ENCODE results near the gene ZC3H7B. TPM values are rescaled to one million over a fixed set of nuclear protein-coding genes. Genes with fewer than 3 reads are reported as not detected.
"Not testable (repeated sequence)": the region's sequence is repeated elsewhere in the genome, so short reads cannot be mapped to it uniquely, and the experiment has no call there.

The ZC3H7B gene
- total RNA-seq, 1 donor from 2014 or later, result 55.6 TPM

DNA sequence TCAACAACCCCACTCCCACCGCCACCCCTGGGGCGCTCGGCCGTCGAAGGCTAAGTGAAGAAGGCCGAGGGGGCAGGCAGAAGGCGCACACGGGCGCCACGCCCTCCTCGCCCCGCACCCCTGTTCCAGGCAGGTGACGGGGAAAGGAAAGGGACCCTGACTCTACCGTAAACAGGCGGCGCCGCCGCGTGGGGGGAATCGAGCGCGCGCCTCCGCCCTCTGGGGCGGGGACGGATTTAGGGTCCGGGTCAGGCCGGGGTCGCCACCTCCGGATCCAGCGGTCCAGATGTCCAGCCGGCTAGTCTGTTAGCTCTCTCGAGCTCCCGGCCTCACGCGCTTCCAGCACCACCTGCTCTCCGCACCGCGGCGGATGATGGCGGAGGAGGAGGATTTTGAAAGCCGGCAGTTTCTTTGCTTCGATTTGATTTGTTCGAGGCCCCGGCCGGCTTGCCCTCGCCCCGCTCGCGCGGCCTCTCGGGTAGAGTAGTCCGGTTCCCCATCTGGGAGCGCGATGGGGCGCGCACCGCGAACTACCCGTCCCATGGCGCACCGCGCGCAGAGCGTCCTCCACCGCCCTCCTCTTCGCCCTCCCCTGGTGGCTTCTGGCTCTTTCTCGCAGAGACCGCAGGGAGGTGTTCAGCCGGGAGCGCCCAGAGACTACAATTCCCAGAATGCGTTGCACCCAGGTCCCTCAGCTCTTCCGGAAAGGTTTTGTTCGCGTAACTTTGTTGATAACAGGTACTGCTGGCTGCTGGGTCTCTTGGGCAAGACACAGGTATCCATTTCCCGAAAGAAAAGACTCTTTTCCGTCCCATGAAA lies 15.3 kb upstream of the ZC3H7B start, which contains the start of gene RANGAP1:
TSS of gene RANGAP1 (minus strand) at position 368 of the 819 bp plus-strand sequence. CDS start 5,143 bp downstream, outside the sequence.
- intact Hi-C loops (cut with micrococcal nuclease), result loop anchor here (1.0 to 5.0 kb wide), 8 partner anchors 89 to 429 kb away; partner anchors contain the start of genes ACO2, PHF5A, RBX1 and SNU13

DNA sequence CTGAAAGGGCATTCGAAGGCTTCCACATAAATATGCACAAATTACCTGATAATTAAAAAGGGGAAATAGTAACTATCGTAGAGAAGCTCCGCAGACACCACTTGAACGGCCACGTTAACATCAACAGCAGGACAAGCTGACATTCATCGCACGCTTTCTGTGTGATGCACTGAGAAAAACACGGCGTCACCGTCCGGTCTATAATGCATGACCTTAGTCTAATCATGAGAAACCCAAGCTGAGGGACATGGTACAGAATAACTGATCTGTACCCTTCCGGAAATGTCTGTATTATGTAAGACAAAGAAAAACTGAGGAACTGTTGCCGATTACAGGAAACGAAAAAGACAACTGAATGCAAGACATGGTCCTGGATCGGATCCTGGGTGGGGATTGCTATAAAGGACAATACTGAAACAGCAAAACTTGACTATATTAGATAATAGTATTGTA lies 14.7 kb upstream of the ZC3H7B start:
- intact Hi-C loops (cut with micrococcal nuclease), result loop anchor here (1.0 to 5.0 kb wide), 7 partner anchors 95 to 429 kb away; partner anchors contain the start of genes ACO2, PHF5A, RBX1 and SNU13

DNA sequence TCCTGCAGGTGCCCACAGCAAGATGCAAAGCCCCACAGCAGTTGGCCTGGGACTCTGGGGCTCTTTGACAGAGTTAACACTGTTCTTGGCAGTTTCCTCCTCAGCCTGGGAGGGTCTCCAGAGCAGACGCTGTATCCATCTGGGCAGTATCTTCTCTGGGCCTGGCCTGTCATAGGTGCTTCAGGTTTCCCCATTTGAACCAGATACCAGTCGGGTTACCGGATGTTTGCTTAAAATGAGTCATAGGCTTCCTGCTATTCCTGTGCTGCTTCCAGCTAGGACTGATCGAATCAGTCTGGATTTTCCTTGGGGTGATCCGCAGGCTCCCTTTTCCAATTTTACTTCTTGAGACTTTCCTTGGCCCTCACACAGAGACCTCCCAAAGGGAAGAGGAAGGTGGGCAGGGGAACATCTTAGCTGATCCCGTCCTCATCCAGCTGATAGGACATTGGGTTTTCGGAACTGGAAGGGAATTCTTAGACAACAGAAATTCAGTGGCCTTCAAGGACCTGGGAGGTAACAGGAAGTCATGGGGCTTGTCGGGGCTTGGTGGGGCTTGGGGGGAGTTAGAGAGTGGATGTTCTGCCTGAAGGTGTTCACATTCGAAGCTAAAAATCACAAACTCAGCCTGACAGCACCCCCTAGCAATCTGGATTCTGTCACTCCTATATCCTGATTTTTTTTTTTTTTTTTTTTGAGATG lies 12.9 kb upstream of the ZC3H7B start:
- intact Hi-C loops (cut with micrococcal nuclease), result loop anchor here (5.0 kb wide), 2 partner anchors 399 to 431 kb away; partner anchors contain the start of genes SNU13, ST13 and XPNPEP3

DNA sequence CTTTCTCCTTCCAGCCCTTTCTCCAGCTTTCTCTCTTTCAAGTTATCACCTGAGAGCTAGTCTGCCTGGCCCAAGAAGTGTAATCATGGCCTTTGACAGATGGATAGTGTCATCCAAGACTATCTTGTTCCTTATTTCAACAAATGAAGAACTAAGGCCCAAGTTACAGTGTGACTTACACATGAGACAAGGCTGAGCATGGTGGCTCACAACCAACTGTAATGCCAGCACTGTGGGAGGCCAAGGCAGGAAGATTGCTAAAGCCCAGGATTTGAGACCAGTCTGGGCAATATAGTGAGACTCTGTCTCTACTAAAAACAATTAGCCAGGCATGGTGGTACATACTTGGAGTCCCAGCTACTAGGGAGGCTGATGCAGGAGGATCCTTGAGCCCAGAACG lies 11.7 kb upstream of the ZC3H7B start:
- intact Hi-C loops (cut with micrococcal nuclease), result loop anchor here (5.0 kb wide), 2 partner anchors 398 to 432 kb away; partner anchors contain the start of genes SNU13, ST13 and XPNPEP3

DNA sequence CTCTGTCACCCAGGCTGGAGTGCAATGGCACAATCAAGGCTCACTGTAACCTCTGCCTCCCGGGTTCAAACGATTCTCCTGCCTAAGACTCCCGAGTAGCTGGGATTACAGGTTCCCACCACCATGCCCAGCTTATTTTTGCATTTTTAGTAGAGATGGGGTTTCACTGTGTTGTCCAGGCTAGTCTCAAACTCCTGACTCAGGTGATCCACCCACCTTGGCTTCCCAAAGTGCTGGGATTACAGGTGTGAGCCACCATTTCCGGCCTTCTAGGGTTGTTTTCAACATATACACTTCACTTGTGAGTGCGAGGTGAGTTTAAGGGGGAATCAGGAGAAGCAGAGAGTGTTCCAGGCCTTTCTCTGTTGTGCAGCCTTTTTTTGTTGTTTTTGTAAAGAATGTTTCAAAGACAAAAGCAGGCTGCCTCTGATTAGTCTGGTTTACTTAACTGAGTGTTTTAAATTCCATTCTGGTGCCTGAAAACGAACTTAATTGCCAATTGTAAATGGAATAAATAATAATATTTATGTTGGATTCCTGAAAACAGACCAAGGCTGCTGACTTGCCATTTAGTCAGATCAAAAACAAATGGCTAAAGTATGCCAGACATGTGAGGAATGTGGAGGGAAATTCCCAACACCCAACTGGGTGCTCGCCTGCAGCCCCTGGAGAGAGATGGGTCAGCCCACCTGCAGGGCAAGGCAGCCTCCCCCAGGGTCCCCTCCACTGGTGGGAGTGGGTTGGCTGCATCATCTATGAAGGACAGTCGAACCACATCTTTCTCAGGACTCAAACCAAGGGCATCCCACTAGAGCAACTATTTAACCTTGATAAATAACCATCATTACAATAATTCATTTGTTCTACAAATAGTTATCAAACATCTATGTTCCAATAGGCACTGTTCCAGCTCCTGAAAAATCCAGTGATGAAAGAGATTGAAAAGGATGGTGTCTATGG lies 10.8 kb upstream of the ZC3H7B start:
- intact Hi-C loops (cut with micrococcal nuclease), result no loop called here

DNA sequence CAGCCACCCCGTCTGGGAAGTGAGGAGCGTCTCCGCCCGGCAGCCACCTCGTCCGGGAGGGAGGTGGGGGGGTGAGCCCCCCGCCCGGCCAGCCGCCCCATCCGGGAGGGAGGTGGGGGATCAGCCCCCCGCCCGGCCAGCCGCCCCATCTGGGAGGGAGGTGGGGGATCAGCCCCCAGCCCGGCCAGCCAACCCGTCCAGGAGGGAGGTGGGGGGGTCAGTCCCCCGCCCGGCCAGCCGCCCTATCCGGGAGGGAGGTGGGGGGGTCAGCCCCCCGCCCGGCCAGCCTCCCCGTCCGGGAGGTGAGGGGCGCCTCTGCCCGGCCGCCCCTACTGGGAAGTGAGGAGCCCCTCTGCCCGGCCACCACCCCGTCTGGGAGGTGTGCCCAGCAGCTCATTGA lies 6.5 kb upstream of the ZC3H7B start:
- intact Hi-C loops (cut with micrococcal nuclease), result not testable (repeated sequence)

DNA sequence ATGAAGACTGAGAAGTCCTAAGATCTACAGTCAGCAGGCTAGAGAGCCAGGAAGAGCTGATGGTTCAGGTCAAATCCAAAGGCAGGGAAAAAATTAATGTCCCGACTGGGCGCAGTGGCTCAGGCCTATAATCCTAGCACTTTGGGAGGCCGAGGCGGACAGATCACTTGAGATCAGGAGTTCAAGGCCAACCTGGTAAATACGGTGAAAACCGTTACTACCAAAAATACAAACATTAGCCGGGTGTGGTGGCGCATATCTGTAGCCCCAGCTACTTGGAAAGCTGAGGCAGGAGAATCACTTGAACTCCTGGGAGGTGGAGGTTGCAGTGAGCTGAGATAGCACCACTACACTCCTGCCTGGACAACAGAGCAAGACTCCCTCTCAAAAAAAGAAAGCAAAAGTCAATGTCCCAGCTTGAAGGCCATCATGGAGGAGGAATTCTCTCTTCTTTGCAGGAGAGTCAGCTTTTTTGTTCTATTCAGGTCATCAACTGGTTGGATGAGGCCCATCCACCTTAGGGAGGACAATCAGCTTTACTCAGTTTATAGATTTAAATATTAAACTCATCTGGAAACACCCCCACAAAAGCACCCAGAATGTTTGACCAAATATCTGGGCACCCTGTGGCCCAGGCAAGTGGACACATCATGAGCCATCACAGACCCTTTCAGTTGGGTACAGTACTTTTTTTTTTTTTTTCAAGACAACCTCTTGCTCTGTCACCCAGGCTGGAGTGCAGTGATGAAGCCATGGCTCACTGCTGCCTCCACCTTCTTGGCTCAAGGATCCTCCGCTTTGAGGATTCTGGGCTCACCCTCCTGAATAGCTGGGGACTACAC lies 4.3 kb upstream of the ZC3H7B start:
- intact Hi-C loops (cut with micrococcal nuclease), result no loop called here

DNA sequence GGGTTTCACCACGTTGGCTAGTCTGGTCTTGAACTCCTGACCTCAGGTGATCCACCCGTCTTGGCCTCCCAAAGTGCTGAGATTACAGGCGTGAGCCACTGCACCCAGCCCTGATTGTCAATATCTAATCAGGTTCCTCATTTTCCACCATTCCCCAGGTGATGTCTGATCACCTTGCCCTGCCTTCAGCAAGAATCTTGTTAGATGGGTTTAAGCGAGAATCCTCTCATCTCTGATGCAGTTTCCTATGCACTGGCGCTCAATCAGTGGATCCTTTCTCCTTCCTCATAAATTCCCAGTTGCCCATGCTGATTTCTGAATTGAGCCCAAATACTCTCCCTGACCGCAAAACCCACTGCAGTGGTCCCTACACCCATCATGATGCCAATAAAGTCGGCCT lies 664 bp upstream of the ZC3H7B start:
- intact Hi-C loops (cut with micrococcal nuclease), result loop anchor here (5.0 kb wide), 1 partner anchor 348 kb away; the partner anchor contains the start of gene RBX1

DNA sequence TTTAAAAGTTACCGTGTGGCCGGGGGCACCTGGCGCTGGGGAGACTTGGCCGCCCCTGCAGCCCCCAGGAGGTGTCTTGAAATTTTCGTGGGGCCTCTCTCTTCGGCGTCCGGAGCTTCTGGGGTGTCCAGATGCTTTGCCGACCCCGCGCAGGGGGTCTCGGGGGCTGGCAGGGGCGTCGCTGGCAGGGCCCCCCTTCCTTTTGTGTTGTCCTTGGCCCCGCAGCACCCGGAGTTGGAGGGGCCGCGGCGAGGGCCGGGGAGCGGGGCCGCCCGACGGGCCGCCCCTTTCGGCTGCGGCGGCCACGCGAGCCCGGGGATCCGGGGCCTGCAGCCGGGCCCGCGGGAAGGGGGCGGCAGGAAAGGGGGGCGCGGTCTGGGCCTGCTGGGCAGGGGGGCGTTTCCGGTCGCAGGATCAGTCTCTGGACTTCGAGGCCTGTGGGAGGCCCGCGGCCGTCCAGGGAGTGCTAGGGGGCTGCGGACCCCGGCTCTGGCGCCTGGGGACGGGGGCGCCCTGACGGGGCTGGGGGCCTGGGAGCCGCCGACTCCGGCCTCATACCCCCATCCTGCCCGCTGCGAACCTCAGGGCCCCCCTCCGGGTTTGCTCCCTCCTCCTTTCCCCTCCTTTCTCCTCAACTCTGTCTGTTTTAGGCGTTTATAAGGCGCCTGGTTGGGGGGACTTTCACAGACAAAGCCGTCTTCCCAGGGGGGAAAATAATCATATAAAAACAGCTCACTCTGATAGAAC lies 869 bp downstream of the ZC3H7B start:
- intact Hi-C loops (cut with micrococcal nuclease), result loop anchor here (5.0 kb wide), 1 partner anchor 350 kb away; the partner anchor contains the start of gene RBX1

DNA sequence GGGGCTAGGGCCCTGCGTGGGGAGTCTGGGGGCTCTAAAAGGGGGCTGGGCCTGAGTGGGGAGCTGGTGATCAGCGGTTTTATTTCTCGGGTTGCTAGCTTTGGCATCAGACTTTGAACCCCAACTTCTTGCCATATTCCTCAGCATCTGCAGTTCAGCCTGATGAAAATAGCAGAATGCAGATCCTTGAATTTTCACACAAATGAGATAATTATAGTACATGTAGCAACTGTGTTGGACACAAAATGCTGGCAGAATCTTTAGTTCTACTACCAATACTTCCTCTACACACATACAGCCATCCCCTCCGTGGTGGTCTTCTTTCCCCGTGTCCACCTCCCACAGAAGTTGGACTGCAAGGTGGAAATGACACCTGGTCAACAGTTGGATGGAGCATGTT lies 1.5 kb downstream of the ZC3H7B start:
- intact Hi-C loops (cut with micrococcal nuclease), result loop anchor here (5.0 kb wide), 1 partner anchor 351 kb away; the partner anchor contains the start of gene RBX1

DNA sequence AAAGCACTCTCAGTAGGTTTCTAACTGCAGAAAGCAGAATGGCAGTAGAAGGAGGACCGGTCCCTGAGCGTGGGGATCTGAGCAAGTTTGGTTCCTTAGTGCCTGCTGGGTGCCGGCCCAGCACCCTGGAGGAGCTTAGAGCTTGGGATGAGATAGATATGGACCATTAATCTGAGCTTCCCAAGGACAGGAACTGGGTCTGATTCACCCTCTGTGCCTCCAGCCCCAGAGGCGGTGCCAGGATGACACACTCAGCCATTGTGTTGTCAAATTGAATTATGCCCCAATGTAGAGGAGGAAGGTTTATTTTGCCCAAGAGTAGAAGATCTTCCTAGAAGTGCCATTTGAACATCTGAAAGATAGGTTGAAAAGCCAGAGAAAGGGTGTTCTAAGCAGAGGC lies 4.3 kb downstream of the ZC3H7B start:
- intact Hi-C loops (cut with micrococcal nuclease), result no loop called here

DNA sequence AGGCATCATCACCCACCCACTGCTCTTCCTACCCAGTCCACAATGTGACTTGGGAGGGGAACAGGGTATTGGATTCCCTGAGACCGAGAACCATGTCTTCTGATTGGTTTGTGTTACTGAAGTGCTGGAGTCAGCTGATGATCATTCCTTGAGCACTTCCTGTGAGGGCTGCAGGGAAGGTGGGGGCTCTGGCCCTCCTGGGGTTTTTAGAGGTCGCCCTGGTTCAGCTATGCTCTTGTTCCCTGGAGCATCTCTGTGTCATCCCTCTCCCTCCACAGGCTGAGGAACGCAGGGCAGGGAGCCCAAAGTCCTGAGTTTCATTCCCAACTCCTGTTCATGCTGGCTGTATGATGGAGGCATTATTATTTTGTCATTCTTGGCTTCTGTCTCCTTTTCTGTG lies 6.7 kb downstream of the ZC3H7B start:
- intact Hi-C loops (cut with micrococcal nuclease), result no loop called here

DNA sequence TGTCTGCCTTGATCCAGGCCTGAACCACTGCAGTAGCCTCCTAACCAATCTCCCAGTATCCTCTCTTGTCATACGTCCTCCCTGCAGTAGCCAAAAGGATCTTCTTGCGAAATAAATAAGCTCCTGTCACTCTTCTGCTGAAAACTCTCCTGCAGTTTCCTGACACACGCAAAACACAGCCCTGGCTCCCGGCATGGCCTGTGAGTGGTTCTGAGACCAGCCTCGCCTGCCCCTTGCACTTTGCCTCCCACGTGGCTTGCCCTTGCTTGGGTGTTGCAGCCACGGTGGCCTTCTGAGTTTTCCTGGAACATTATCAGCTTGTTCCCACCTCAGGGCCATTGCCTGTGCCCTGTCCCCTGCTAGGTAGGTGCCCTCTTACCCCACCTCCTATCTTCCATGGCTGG lies 7.2 kb downstream of the ZC3H7B start:
- intact Hi-C loops (cut with micrococcal nuclease), result no loop called here

DNA sequence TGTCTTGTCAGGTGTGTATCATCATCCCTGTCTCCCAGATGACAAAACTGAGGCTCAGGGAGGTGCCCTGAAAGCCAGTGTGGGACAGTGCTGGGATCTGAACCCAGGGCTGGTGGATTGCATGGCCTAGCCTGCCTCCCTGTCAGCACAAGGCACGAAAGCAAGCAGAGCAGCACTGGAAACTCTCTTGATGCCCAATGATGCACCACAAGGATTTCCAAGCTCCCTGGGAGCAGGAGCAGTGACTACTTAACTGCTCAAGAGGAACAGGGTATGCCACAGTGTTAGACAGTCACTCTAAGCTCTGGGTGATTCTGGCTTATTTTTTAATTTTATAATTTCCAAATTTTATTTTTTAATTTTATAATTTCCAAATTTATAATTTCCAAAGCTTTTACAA lies 9.0 kb downstream of the ZC3H7B start:
- intact Hi-C loops (cut with micrococcal nuclease), result no loop called here

DNA sequence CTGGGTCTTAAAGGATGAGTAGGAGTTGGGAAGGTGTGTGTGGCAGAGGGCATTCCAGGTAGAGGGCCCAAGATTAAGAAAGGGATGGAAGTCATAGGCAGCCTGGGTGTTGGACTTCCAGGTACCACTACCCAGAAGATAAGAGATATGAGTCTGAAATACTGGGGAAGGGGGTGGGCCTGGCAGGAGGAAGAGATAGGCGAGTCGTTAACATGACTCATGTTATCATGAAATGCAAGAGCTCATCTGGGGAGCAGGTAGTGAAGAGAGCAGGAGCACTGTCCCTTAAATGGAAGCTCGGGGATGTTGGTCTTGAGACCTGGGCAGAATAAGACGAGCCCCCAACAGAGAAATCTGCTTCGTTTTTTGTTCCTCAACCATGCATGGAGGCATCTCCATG lies 10.2 kb downstream of the ZC3H7B start:
- intact Hi-C loops (cut with micrococcal nuclease), result no loop called here

DNA sequence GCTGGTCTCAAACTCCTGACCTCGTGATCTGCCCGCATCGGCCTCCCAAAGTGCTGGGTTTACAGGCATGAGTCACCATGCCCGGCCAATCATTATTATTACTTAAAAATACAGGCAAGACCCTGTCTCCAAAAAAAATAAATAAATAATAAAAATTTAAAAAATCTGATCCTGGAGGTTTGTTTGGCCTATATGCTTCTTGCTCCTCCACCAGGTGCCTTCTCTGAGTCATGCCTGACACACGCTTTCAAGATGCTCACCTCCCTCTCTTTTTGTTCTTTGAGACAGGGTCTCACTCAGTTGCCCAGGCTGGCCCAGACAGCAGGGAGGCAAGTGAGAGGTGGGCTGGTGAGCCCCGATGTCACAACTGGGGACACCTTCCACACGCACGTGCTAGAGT lies 13.5 kb downstream of the ZC3H7B start:
- intact Hi-C loops (cut with micrococcal nuclease), result no loop called here

DNA sequence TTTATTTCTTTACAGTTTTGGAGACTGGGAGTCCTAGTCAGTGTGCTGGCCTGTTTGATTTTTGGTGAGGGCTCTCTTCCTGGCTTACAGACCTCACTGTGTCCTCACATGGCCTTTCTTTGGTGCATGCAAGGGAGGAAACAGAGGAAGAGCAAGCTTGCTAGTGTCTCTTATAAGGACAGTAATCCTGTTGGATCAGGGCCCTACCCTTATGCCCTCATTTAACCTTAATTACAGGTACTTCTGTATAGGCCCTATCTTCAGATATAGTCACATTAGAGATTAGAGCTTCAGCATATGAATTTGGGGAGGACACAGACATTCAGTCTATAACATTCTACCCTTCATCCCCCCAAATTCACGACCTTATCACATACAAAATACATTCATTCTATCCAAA lies 14.3 kb downstream of the ZC3H7B start:
- intact Hi-C loops (cut with micrococcal nuclease), result no loop called here

DNA sequence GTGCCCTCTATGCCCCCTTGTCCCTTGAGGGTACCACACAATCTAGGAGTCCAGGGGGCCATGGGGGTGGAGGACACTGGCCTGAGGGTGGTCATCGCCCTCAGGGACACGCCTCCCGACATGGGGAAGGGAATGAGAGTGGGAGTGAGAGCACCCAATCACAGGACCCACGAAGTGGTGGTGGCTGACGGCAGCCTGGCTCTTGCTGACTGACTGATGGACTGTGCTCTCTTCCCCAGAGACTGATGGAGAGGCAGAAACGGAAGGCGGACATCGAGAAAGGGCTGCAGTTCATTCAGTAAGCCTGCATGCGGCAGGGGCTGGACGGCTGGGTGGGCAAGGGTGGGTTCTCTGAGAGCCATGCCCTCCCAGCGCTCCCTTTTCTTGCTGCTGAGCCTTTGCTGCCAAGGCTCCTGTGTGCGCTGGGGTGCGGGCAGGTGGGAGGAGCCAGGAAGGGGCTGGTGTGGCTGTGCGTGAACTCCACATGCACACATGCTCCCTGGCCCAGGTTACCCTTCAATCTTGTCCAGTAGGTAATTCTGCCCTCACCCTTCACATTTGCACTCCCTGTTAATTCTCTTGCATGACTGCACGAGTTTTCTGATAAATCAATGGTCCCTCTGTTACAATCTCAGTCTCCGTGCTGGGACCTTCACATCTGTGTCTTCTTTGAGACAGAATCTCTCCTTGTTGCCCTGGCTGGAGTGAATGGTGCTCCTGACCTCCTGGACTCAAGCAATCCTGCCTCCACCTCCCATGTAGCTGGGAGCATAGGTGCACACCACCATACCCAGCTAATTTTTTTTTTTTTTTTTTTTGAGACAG lies 19.3 kb downstream of the ZC3H7B start:
- intact Hi-C loops (cut with micrococcal nuclease), result no loop called here

Measured in T-helper 2 cell treated with Interferon-gamma antibody and Interleukin-4, amounts not matched to agents 100 ng/mL and 5 ng/mL, for 36 hours (primary cell).